Measurements from ENCODE around the gene COA1.
"Not testable (repeated sequence)": the region's sequence is repeated elsewhere in the genome, so short reads cannot be mapped to it uniquely, and the experiment has no call there.

Gene COA1

DNA sequence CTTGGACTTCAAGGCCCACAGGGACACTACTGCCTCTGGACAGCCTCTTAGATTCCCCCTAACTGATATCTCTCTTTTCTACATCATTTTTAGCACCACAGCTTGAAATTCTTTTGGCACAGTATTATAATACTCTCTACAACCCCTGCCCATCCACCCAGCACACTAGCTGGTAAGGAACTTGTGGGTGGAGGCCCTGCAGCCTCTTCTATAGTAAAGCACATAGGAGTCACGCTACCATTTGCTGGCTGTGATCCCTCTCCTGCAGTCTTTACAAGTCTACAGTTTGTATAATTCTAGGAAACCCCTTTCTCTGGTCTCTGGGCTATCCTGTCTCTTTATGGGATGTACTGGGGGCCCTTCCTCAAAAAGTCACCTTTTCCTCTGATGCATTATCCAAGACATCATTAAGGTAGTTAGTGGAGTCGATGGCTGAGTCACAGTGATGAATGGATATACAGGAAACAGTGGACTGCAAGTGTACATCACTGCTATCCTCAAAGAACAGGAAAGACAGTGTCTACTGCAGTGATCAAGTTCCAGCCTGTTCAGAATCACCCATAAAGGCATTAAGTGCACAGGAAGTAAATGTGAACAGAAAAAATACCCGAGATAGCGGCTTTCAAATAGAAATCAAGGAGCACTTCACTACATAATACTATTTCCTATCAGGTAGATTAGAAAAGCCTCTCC is 92.1 kb downstream of the COA1 start:
- no peak for DNase-seq

DNA sequence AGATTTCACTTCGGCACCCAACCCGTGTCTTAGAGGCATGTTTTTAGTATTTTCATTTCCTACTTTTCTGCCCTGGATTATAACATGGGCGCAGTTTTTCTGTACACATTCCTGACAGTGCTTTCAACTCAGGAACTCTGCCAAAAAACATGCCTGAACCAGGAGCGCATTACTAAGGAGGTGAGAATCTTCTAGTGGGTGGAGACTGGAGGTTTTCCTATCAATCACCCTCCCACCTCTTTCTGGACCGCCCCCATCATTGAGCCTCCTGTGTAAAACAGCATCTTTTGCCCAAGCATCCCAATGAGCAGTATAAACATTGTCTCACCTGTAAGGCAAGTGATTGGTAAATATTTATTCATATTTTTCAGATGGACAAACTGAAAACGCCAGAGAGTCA is 93.2 kb downstream of the COA1 start:
- no peak for DNase-seq

DNA sequence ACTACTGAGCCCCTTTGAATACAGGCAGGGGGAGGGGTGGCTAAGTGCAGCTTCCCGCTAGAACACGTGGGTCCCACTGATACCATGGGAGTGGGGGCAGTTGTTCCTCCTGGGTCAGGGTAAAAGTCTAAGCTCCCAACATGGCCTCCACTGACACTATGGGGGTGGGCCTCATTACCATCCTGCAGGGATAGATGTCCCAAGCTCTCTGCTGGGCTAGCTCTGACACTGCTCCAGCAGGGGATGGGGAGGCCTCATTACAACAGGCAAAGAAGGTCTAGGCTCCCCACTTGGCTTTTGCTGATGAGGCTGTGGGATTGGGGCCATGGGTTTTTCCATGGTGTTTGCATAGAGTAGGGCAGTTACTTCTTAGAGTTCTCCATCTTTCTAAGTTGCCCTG is 94.9 kb downstream of the COA1 start:
- no peak for DNase-seq

DNA sequence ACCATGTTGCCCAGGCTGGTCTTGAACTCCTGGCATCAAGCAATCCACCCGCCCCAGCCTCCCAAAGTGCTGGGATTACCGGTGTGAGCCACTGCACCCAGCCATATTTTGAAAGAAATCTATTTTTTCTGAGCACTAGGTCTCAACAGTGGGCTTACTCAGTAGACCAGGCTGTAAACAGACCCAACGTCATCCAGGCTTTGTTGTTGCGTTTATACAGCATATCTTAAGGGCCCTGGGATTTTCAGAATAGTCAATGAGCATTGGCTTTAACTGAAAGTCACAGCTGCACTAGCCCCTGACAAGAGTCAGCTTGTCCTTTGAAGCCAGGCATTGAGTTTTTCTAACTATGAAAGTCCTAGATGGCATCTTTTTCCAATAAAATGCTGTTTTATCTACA is 96.6 kb downstream of the COA1 start:
- no peak for DNase-seq

DNA sequence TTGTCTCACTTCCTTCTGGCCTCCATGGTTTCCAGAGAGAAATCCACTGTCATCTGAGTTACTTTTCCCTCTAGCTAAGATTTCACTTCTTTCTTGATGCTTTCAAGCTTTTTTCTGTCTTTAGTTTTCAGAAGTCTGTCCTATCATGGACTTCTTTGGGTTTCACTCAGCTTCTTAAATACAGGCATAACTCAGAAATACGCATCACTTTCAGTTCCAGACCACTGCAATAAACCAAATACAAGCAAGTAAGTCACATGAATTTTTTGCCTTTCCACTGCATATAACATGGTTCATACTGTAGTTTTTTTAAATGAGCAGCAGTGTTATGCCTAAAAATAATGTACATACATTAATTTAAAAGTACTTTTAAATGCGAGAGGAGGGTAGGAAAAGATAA is 97.8 kb downstream of the COA1 start:
- no peak for DNase-seq

DNA sequence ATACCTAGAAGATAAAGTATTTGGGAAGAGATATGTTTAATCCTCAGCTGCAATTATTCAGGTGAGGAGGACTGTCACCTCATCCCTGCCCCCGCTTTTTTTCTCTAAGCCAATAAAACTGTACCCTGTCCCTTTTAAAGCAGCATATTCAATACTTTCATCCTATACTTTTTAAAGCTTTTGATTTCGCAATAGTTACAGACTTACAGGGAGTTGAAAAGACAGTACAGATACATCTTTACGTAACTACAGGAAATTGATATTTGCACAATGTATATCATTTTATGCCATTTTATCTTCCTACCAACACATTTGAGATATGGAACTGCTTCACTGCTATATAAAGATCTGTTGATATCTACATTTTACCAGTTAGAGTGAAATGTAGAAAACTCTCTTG is 98.8 kb downstream of the COA1 start:
- DNase-seq = no peak

DNA sequence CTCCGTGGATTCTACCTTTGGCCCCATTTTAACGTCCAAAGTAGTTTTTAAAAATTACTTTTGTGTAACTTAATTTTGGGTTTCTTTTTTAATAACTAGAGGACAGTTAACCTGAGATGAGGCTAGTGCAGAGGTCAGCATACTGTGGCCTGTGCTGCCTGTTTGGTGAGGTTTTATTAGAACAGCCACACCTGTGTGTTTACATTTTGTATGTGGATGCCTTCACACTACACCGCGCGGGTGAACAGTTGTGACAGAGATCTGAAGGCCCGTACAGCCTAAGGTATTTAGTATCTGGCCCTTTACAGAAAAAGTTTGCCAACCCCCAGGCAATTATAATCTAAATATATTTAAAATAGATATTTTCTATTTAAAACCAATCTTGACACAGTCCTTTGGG is 99.5 kb downstream of the COA1 start:
- DNase-seq = no peak

DNA sequence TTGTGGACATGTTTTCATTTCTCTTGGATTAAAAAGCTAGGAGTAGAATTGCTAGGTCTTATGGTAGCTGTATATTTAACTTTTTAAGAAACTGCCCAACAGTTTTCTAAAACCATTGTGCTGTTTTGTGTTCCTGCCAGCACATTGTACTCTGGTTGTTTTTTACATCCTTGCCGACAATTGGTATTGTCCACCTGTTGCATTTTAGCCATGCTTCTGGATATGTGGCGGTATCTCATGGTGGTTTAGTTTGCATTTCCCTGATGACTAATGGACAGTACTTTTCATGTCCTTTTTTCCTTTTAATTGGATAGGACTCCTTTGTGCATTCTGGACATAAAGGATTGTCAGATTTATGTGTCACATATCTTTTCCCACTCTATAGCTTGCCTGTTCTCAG is 100.9 kb downstream of the COA1 start:
- no peak for DNase-seq

DNA sequence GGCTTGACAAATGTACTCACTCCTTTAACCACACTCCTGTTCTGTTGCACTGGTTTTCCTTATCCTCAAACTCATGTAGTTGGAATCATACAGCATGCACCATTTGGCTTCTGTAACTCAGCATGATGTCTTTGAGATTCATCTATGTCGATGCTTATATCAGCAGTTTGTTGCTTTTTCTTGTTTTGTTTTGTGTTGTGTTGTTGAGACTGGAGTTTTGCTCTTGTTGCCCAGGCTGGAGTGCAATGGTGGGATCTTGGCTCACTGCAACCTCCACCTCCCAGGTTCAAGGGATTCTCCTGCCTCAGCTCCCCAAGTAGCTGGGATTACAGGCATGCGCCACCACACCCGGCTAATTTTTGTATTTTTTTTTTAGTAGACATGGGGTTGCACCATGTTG is 101.5 kb downstream of the COA1 start:
- not testable (repeated sequence) for DNase-seq

DNA sequence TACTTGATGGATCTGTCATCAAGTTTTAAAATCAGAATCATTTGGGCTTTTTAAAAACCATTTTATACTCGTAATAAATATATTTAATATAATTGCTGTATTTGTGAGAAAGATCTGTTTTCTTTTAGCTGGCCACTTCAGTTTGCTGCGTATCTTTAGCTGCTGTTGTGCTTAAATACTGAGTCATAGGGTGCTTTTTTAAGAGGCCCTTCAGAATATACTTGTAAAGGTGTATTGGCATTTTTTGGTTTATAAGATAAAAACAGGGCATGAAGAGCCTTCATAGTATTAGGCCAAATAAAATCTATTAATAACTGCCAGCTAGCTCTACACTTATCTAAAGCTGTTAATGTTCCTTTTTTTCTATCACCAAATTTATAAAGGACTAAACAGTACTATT is 102.6 kb downstream of the COA1 start:
- DNase-seq = no peak

DNA sequence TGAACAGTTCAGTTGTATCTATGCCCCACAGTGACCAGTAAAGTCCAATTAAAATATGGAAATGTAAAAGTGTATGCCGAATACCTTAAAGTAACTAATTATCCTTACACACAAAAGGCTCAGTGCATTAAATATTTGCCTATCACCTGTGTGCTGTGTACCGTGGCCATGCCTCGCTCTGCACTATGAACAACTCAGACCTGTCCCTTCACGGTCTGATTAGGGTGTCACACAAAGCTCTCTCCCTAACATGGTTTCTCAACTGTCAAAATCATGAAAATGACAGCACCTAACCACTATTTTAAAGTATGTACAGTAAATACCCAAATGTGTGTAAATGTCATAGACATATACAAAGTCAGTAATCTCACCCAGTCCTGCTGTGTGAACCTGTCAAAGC is 103.3 kb downstream of the COA1 start:
- DNase-seq = no peak

DNA sequence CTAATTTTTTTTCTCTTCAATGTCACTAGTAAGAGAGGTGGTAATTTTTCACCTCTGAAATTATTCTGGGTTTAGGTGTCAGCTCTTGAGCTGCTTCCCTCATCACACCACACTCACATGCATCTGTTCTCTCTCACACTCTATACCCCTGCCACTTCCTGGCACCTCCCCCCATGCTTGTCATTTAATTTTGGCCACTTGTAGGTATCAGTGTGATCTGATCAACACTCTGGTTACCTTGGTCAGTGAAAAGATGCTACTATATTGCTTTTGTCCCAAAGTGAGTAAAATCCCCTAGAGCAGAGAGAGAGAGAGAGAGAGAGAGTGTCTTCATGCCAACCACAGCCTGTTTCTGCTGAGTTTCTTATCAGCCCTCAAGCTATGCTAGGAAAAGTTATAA is 103.9 kb downstream of the COA1 start:
- DNase-seq = no peak

DNA sequence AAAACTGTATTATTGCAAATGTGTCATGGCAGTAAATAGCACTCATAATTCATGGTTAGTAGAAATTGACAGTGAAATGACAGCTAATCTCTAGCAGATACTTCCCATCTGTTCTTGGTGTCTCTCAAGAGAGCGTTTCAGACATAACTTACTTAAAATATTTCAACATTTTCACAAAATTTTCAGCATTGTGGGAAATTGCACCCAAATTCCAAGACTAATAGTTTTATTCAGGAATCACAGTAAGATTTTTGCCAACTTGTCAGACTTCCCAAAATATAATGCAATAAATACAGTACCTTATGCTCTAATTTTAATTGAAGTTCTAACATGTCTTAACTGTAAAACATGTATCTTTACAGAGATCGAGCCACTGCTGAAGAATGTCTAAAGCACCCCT is 105.2 kb downstream of the COA1 start:
- no peak for DNase-seq

DNA sequence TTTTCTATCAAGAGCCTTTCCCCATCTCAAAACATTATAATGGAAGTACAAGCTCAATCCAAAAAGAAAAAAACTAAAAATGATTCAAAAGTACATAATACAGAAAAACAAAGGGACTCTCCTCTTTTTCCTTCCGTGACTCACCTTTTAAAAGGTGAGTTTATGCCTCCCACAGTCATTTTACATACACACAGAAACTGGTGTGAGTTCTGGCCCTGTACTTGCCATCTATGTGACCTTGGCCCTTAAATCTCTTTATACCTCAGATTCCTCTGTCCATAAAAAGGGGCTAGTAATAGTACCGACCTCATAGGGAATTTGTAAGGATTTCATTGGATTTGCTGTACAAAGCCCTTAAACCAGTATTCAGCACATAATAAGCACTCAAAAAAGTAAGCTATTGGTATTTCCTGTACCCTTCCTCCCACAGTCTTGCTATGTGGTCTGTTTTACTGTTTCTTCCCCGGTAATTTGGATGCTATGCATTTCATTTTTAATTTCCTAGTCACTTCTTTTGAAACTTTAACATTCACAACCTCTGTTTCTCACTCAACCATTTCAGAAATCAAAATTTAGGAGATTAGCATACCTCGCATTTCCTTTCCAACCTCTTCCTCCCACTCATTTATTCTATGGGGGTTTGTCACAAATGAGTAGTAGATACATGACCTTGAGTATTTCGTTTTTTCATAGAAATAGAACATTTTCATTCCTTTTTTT is 107.4 kb downstream of the COA1 start:
- no peak for DNase-seq

DNA sequence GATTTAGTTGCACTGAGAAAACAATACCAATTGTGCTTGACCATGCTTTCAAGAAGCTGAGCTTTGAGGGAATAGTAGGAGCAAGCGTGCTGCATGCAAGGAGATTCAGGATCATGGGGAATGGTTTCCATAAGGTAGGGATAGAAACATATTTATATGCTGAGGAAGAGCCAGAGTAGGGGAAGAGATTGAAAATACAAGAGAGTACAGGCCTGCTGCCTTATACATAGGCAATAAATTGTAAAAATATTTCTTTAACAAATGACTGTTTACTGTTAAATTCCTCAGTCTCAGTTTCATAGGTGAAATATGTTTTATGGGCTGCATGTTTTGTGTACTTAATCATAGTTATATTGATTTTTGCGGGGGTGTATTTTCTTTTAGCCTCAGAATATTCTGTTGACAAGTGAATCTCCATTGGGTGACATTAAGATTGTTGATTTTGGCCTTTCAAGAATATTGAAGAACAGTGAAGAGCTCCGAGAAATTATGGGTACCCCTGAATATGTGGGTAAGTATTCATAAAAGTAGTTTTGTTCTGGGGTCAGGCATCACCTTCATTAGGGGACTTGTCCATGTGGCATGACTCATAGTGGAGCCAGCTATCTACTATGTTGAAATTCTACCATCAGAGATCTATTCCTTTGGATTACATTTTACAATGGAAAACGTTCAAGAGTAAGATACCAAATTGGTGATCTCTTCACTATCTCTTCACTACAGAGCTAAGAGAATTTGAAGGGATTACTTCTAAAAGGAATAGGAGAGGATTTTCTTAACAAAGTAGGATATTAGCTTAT is 109.9 kb downstream of the COA1 start:
- no peak for DNase-seq

DNA sequence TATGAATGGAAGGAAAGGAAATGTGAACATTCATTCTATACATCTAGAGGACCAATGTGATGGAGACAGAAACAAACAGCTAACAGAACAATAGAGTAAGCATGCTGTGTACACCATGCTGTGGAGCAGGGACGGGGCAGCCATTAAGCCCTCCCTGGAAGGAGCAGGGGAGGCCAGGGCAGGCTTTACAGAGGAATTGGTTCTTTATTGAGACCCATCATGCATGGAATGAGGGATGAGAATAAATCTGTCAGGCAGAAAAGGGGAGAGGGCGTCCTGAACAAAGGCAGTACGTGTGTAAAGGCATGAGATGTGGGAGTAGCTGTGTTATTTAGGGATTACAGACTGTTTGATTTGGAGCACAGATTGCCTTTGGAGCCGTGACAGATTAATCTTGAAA is 111.2 kb downstream of the COA1 start:
- DNase-seq = no peak

DNA sequence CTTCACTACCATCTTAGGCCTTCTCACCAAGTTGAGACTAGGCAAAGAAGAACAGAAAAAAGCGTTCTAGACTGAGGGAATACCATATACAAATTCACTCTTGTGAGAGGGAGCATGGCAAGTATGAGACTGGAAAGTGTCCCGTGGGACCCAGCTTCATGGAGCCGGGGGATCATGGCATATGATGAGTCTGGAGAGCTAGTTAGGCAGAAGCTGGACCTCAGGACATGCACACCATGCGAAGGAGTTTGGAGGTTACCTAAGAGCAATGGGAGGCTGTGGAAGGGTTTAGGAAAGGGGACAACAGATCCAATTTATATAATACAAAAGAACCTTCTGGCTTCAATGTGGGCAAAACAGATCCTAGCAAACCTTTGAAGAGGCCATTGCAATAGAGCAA is 112.3 kb downstream of the COA1 start:
- no peak for DNase-seq

DNA sequence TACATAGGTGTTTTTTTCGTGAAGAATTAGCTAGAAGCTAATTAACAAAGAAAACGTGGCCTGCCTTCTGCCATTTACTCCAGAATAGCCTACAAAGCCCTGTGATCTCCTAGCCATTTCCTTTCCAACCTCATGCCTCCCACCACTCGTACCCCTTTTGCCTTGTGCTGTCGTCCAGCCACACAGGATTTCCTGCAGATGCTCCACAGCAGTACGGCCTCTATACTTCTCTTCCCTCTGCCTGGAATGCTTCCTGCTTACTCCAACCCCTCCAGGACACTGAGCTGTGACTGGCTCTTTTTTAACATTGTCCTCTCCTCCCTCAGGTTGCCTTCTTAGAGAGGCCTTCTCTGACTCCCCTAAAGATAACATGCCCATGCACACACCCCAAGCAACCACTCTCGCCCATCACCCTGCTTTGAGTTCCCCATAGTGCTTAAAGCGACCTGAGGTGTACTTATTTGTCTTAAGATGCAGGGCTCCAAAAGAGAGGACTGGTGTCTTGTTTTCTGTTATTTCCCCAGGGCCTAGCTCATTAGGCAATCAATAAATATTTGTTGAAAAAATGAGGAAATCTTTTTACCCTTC is 113.7 kb downstream of the COA1 start:
- no peak for DNase-seq

DNA sequence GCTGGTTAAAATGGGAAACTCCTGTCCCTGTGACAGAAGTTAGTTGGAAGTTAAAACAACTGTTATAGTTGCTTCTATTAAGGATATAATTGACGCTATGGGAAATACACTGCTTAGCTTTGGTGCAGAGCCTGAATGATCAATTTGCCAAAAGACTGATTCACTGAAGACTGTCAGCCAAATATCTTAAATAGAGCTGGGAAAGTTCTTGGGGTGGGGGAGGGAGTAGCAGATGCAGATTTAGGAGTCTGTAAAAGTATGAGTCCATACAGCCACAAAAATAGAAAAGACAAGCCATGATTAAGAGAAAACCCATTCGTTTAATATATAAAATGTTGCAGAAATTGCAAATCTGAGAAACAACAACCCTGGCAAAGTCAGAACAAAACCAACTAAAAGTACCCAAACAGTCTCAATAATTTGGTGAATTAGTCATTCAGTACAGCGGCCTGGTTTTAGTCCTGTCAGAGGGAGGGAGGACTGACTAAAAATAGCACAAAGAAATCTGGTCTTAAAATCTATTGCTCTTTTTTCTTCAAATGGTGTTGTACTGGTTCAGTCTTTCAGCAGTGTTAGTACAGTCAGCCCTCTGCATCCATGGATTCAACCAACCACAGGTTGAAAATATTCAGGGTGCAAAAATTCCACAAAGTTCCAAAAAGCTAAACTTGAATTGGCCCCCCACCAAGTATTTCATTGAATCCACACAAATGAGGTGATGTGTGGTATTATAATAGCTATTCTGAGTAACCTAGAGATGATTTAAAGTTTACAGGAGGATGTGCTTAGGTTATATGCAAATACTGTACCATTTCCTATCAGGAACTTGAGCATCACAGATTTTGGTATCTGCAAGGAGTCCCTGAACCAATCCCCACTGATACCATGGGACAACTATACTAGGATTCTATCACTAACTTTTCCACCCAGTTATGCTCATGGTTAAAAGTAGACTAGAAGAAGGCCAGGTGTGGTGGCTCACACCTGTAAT is 116.4 kb downstream of the COA1 start:
- peak in 1 of 56 donors; percentile 9 for DNase-seq

DNA sequence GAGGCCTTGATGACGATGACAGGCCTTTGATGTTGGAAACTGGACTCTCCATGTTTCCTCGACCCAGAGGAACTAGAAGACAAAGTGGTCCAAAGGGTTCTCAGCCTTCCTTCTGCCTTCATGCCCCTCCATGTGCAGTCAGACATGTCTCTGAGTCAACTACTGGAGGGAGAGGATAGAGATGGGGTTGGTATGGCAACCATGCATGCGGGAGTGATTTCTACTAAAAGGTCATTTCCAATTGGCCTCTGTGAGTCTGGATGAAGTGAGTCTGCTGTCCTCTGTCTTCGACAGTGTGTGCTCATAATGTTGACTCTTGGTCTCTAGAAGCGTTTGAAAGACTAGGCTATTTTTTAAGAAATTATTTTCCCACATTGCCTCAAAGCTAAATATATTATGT is 117.2 kb downstream of the COA1 start:
- no peak for DNase-seq

DNA sequence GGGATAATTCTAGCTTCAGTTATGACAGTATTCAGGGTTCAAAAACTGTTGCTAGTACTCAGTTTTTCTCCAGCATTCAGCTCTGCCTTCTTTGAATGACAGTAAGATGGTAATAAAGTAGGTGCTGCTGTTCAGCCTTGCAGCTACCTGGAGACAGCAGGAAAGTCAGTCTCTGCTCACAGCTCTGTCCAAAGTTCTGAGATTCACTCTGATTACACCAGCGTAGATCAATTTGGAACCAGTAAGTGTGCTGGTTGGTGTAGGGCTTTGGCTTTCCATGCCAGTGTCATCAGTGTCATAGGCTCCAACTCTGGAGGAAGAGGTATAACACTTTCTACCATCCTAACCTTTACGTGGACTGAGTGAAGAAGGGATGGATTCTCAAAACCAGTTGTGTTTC is 120.2 kb downstream of the COA1 start:
- DNase-seq = no peak

Measured in nucleus accumbens (tissue), 56 donors.